ENCODE measurements around the gene P3H2.

The P3H2 gene

DNA sequence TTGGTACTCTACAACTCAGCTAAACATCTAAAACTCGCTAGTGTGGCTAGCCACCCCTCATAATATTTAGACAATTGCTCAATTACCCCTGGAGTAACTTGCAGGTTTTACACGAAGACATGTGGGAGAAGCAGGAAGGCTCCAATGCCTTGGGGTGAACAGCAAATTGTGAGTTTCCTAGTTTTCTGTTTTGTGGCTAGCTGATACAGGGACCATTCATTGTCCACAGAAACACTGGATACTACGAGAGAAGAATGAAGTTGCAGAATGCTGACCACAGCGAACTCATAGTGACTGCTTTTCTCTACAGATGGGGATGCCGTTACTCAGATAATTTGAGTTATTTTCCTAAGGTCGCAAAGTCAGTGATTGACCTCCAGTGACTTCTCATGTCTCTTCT lies 212.9 kb downstream of the P3H2 start:
- no peak for TF ChIP-seq ZFX (IDR thresholded peaks at IDR 0.05; ENCODE audit: borderline replicate concordance)
- TF ChIP-seq CTCF (IDR thresholded peaks at IDR 0.05), result no peak
- H3K27ac ChIP-seq, result no peak overlapping the region

All from 22Rv1 (cell line).